Activated CD8-positive, alpha-beta T cell treated with anti-CD3 and anti-CD28 coated beads for 36 hours (primary cell): ENCODE results near the gene RAB3IP. TPM values are rescaled to one million over a fixed set of nuclear protein-coding genes. Genes with fewer than 3 reads are reported as not detected.

Experiments used
- ATAC-seq: fragments of 200-7000 bp; cut with Tn5 transposase; one replicate; pipeline ENCODE4 v1.10.0; 2021; ENCODE audit warnings: mild to moderate bottlenecking, moderate library complexity
- CTCF ChIA-PET: fragments of 350-600 bp; sonication (Branson Sonifier 250); formaldehyde crosslinking; loops from one replicate; lab custom pipeline; 2021; ENCODE audit warnings: antibody characterized with exemption; lab: Charles Lee
- POLR2A ChIA-PET: fragments of 350-600 bp; sonication (Branson Sonifier 250); formaldehyde crosslinking; loops from one replicate; lab custom pipeline; 2021; ENCODE audit warnings: antibody characterized with exemption; lab: Charles Lee
- DNase-seq: peaks from one replicate; pipeline ENCODE4 v3.0.0-alpha.2; 2020
- H3K27ac Mint-ChIP-seq: one replicate; pipeline ENCODE4 v1.8.0; 2021; ENCODE audit warnings: mild to moderate bottlenecking, mixed read lengths
- H3K27me3 Mint-ChIP-seq: one replicate; pipeline ENCODE4 v1.8.0; 2021; ENCODE audit warnings: mixed read lengths
- H3K36me3 Mint-ChIP-seq: one replicate; pipeline ENCODE4 v1.8.0; 2021; ENCODE audit warnings: low read depth, mixed read lengths
- H3K4me1 Mint-ChIP-seq: one replicate; pipeline ENCODE4 v1.8.0; 2021; ENCODE audit warnings: low read depth, mixed read lengths
- H3K4me3 Mint-ChIP-seq: one replicate; pipeline ENCODE4 v1.8.0; 2021; ENCODE audit warnings: mild to moderate bottlenecking, moderate library complexity, mixed read lengths
- H3K9me3 Mint-ChIP-seq: one replicate; pipeline ENCODE4 v1.8.0; 2021; ENCODE audit warnings: mixed read lengths
- intact Hi-C: fragments of 100-400 bp; cut with micrococcal nuclease; formaldehyde crosslinking; loops from one replicate; pipeline ENCODE4 v1.10.0; 2022
- total RNA-seq, 2 experiments: library from RNA; stranded (reverse); gene quantifications; one replicate each; pipeline ENCODE4 v1.2.3, GENCODE V29; 2021
- TF ChIP-seq, protein P1 (sequence below): fragments of 200-600 bp; IDR thresholded peaks from one replicate; pipeline ENCODE4 v1.8.0; 2022; ENCODE audit warnings: antibody characterized with exemption, mild to moderate bottlenecking

RAB3IP gene
- total RNA-seq, 2 experiments from 2014 or later, result 31.4 to 37.2 TPM

- POLR2A ChIA-PET, result no interaction called here
- CTCF ChIA-PET, result no interaction called here
- Mint-ChIP-seq H3K27ac (no peak overlapping the region), H3K4me1 (no peaks in the 10 kb centered on the region), H3K27me3 (peaks cover 8% of the 10 kb centered on the region), H3K4me3 (no peak overlapping the region), H3K9me3 (no peaks in the 10 kb centered on the region), H3K36me3 (no peaks in the 10 kb centered on the region)
- intact Hi-C loops, result no loop called here
- TF ChIP-seq, protein P1, sequence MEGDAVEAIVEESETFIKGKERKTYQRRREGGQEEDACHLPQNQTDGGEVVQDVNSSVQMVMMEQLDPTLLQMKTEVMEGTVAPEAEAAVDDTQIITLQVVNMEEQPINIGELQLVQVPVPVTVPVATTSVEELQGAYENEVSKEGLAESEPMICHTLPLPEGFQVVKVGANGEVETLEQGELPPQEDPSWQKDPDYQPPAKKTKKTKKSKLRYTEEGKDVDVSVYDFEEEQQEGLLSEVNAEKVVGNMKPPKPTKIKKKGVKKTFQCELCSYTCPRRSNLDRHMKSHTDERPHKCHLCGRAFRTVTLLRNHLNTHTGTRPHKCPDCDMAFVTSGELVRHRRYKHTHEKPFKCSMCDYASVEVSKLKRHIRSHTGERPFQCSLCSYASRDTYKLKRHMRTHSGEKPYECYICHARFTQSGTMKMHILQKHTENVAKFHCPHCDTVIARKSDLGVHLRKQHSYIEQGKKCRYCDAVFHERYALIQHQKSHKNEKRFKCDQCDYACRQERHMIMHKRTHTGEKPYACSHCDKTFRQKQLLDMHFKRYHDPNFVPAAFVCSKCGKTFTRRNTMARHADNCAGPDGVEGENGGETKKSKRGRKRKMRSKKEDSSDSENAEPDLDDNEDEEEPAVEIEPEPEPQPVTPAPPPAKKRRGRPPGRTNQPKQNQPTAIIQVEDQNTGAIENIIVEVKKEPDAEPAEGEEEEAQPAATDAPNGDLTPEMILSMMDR, result no peak
- ATAC-seq (no peak), DNase-seq (no peak)
These were observed 85.4 kb downstream of the RAB3IP start for GRCh38 chr12:69824028-69824427.

GRCh38 chr12:69824966-69825560 is 86.4 kb downstream of the RAB3IP start, which contains the start of gene MYRFL:
Gene MYRFL (plus strand): TSS chr12:69825227. CDS start chr12:69825518, 291 bp downstream.
- DNase-seq (no peak), ATAC-seq (no peak)
- TF ChIP-seq, protein P1, result no peak
- intact Hi-C loops, result no loop called here
- POLR2A ChIA-PET, result no interaction called here
- H3K4me1 Mint-ChIP-seq, result no peaks in the 10 kb centered on the region
- no peak within 1 kb of the TSS for H3K4me3 Mint-ChIP-seq
- H3K36me3 Mint-ChIP-seq, result no peaks in the 10 kb centered on the region
- peaks cover 13% of the 10 kb centered on the region for H3K27me3 Mint-ChIP-seq
- H3K27ac Mint-ChIP-seq, result no peak within 1 kb of the TSS
- CTCF ChIA-PET, result no interaction called here
- no peaks in the 10 kb centered on the region for H3K9me3 Mint-ChIP-seq

- H3K27me3 Mint-ChIP-seq, result peaks cover 26% of the 10 kb centered on the region
- H3K27ac Mint-ChIP-seq, result no peak overlapping the region
- ChIA-PET CTCF (interaction anchor here (0.9 to 1.3 kb wide), 2 partner anchors 11 to 72 kb away, joined by 4 read pairs; no protein-coding TSS in a partner anchor), POLR2A (no interaction called here)
- no peaks in the 10 kb centered on the region for H3K36me3 Mint-ChIP-seq
- H3K4me3 Mint-ChIP-seq, result no peak overlapping the region
- no peak for DNase-seq
- no peak for ATAC-seq
- intact Hi-C loops, result no loop called here
- no peaks in the 10 kb centered on the region for H3K9me3 Mint-ChIP-seq
- TF ChIP-seq, protein P1, result no peak
- H3K4me1 Mint-ChIP-seq, result no peaks in the 10 kb centered on the region
These were observed 90.2 kb downstream of the RAB3IP start for GRCh38 chr12:69828897-69829296.

DNA sequence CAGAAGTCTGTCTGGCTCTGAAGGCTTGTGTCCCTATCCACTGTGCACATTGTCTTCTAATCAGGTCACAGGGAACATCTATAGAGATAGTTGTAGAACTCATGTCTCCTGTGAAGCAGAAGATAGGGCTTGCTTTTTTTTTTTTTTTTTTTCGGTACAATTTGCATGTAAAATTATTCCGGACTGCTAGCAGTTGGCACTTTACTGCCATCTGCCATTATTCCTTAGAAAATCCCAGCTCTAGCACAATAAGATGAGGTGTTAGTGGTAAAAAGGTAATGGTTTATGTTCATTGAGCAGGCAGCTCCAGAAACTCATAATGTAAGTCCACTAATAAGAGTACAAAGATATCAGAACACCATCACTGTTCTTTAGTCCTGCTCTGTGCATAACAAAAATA is 95.0 kb downstream of the RAB3IP start:
- no peaks in the 10 kb centered on the region for H3K9me3 Mint-ChIP-seq
- intact Hi-C loops, result no loop called here
- ATAC-seq, result no peak
- no peak overlapping the region for H3K27ac Mint-ChIP-seq
- H3K4me3 Mint-ChIP-seq, result no peak overlapping the region
- DNase-seq, result no peak
- H3K36me3 Mint-ChIP-seq, result no peaks in the 10 kb centered on the region
- TF ChIP-seq, protein P1, result no peak
- peaks cover 21% of the 10 kb centered on the region for H3K27me3 Mint-ChIP-seq
- CTCF ChIA-PET, result no interaction called here
- POLR2A ChIA-PET, result no interaction called here
- no peaks in the 10 kb centered on the region for H3K4me1 Mint-ChIP-seq

DNA sequence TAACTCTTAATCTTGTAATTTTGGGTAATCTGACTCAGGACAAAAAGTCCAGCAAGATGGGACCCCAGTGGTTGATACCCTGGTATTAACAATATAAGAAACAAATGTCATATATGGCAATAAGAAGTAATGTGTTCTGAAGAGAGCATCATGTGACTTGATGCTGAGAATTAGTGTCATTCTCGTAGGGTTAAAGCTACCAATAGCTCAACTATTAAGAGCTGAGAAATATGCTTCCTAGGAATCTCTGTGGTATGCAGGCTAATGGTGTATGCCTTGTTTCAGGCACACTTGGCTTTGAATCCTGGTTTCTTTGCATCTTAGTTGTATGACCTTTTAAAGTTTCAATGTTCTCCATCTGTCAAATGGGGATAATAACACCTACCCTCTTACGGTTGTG is 95.5 kb downstream of the RAB3IP start:
- POLR2A ChIA-PET, result no interaction called here
- DNase-seq, result no peak
- TF ChIP-seq, protein P1, result no peak
- peaks cover 19% of the 10 kb centered on the region for H3K27me3 Mint-ChIP-seq
- no peak overlapping the region for H3K4me3 Mint-ChIP-seq
- H3K27ac Mint-ChIP-seq, result no peak overlapping the region
- no peaks in the 10 kb centered on the region for H3K4me1 Mint-ChIP-seq
- ATAC-seq, result no peak
- H3K9me3 Mint-ChIP-seq, result no peaks in the 10 kb centered on the region
- intact Hi-C loops, result no loop called here
- CTCF ChIA-PET, result no interaction called here
- no peaks in the 10 kb centered on the region for H3K36me3 Mint-ChIP-seq
